ENCODE results near the gene SUSD6. TPM values are rescaled to one million over a fixed set of nuclear protein-coding genes. Genes with fewer than 3 reads are reported as not detected.

The SUSD6 gene
- total RNA-seq, 1 experiment from 2014 or later = 3.7 TPM

GRCh38 chr14:69750495-69750894 lies 139.1 kb downstream of the SUSD6 start:
- no peak overlapping the region for H2BK120ac ChIP-seq (ENCODE audit: low read depth, low read length, poor library complexity, severe bottlenecking)
- H4K91ac ChIP-seq (ENCODE audit: insufficient read length, low read depth, low read length) = no peak overlapping the region
- no peak overlapping the region for H3T11ph ChIP-seq (ENCODE audit: low read length)
- Mint-ChIP-seq H3K4me3 (no peak overlapping the region), H3K4me1 (peaks cover 17 to 21% of the 10 kb centered on the region in 2 experiments), H3K27me3 (ENCODE audit: low read depth) (no peaks in the 10 kb centered on the region), H3K27ac (no peak overlapping the region), H3K9me3 (peaks cover 3 to 7% of the 10 kb centered on the region in 2 experiments; a peak in 3 of 5 replicates), H3K36me3 (ENCODE audit: insufficient read depth in 1 of 3, low read depth in 3 of 3) (peaks cover 0 to 4% (median 0%) of the 10 kb centered on the region in 3 experiments; a peak in 3 of 7 replicates)
- no peak overlapping the region for H2BK15ac ChIP-seq (ENCODE audit: low read depth, low read length)
- no peaks in the 10 kb centered on the region for H4K20me1 ChIP-seq (ENCODE audit: control insufficient read depth, insufficient read depth, insufficient read length)
- H4K5ac ChIP-seq (ENCODE audit: insufficient read length, low read depth, low read length) = no peak overlapping the region
- no peak overlapping the region for H2AFZ ChIP-seq (ENCODE audit: low read length)
- no peaks in the 10 kb centered on the region for H3K9me3 ChIP-seq (ENCODE audit: control insufficient read depth, low read depth, low read length)
- no peak overlapping the region for H2BK20ac ChIP-seq (ENCODE audit: low read depth, low read length, poor library complexity, severe bottlenecking)
- WGBS (ENCODE audit: extremely low coverage, insufficient read length, low lambda C conversion rate) = no CpG with 5 or more reads among the region's 2 CpGs
- no peak overlapping the region for H2AK5ac ChIP-seq (ENCODE audit: insufficient read length, low read length)
- no peak overlapping the region for H3K23ac ChIP-seq (ENCODE audit: insufficient read length, low read depth, low read length)
- no peak overlapping the region for H3K27ac ChIP-seq (ENCODE audit: insufficient read length, low read depth, low read length)
- TF ChIP-seq CTCF (conservative IDR thresholded peaks at IDR 0.05) = no peak
- H3K4ac ChIP-seq (ENCODE audit: low read depth, low read length) = no peak overlapping the region
- no peaks in the 10 kb centered on the region; the same call in 1 of the 2 replicates for H3K4me1 ChIP-seq (ENCODE audit: insufficient read depth, low read length)
- H3K27me3 ChIP-seq (ENCODE audit: insufficient read depth, low read length) = no peaks in the 10 kb centered on the region
- no peak overlapping the region for H2BK5ac ChIP-seq (ENCODE audit: insufficient read length, low read length)
- no peak overlapping the region for H3K14ac ChIP-seq (ENCODE audit: insufficient read depth, low read length)
- H3K79me2 ChIP-seq (ENCODE audit: insufficient read depth, low read length) = no peaks in the 10 kb centered on the region
- no peak overlapping the region for H3K4me2 ChIP-seq (ENCODE audit: insufficient read depth, insufficient read length, low read length)
- H3K18ac ChIP-seq (ENCODE audit: insufficient read length, low read depth, low read length) = no peak overlapping the region
- DNase-seq = no peak
- H3K56ac ChIP-seq (ENCODE audit: insufficient read length, low read depth, low read length) = no peak overlapping the region
- no peak overlapping the region for H4K8ac ChIP-seq (replicated peaks; ENCODE audit: insufficient read length, low read depth, low read length)
- H3K23me2 ChIP-seq (ENCODE audit: insufficient read length, low read depth, low read length, poor library complexity, severe bottlenecking) = no peaks in the 10 kb centered on the region
- no peaks in the 10 kb centered on the region for H3K79me1 ChIP-seq (ENCODE audit: insufficient read depth, low read depth, low read length, poor library complexity, severe bottlenecking)
- H3K9ac ChIP-seq (ENCODE audit: extremely low read depth, insufficient read length, low read length) = no peak overlapping the region
- H2BK12ac ChIP-seq (ENCODE audit: insufficient read length, low read depth, low read length) = no peak overlapping the region
